Measurements from ENCODE around the gene IPO13. TPM values are rescaled to one million over a fixed set of nuclear protein-coding genes. Genes with fewer than 3 reads are reported as not detected.

The IPO13 gene
- total RNA-seq, 2 experiments from 2014 or later, result 6.3 to 7.4 TPM

GRCh38 chr1:43900386-43900785 lies 46.4 kb upstream of the IPO13 start:
- peaks cover 28% of the 10 kb centered on the region for H3K36me3 ChIP-seq (ENCODE audit: insufficient read depth, low read length)
- no peak for DNase-seq
- H3K27ac Mint-ChIP-seq, result no peak overlapping the region
- ATAC-seq (ENCODE audit: poor library complexity), result no peak
- H3K9me3 ChIP-seq (ENCODE audit: control insufficient read depth in 1 of 2, insufficient read depth in 1 of 2, low read length in 2 of 2), result no peaks in the 10 kb centered on the region
- H3K9me3 Mint-ChIP-seq, result no peaks in the 10 kb centered on the region
- no peak overlapping the region for H3K4me3 Mint-ChIP-seq
- H3K4me1 ChIP-seq (ENCODE audit: insufficient read depth, low read length), result no peaks in the 10 kb centered on the region
- no peak overlapping the region for H3K27ac ChIP-seq (ENCODE audit: low read depth in 1 of 2, low read length in 2 of 2)
- intact Hi-C loops (cut with DNase I, micrococcal nuclease), result no loop called here
- ChIA-PET POLR2A (no interaction called here), CTCF (no interaction called here)
- no peak overlapping the region for H3K4me3 ChIP-seq (ENCODE audit: low read length)
- peaks cover 46% of the 10 kb centered on the region for H3K36me3 Mint-ChIP-seq (ENCODE audit: low read depth)
- H3K4me1 Mint-ChIP-seq (ENCODE audit: low read depth), result no peaks in the 10 kb centered on the region
- H3K27me3 ChIP-seq (ENCODE audit: control insufficient read depth in 1 of 2, insufficient read depth in 2 of 2, low read length in 2 of 2), result no peaks in the 10 kb centered on the region
- no peaks in the 10 kb centered on the region for H3K27me3 Mint-ChIP-seq
- no peak for TF ChIP-seq CTCF (IDR thresholded peaks at IDR 0.05)

- Mint-ChIP-seq H3K4me3 (no peak overlapping the region), H3K27ac (no peak overlapping the region), H3K27me3 (no peaks in the 10 kb centered on the region), H3K36me3 (ENCODE audit: low read depth) (peaks cover 39% of the 10 kb centered on the region), H3K4me1 (ENCODE audit: low read depth) (no peaks in the 10 kb centered on the region), H3K9me3 (no peaks in the 10 kb centered on the region)
- Histone ChIP-seq H3K9me3 (ENCODE audit: control insufficient read depth in 1 of 2, insufficient read depth in 1 of 2, low read length in 2 of 2) (no peaks in the 10 kb centered on the region), H3K4me1 (ENCODE audit: insufficient read depth, low read length) (no peaks in the 10 kb centered on the region), H3K4me3 (ENCODE audit: low read length) (no peak overlapping the region), H3K27ac (ENCODE audit: low read depth in 1 of 2, low read length in 2 of 2) (no peak overlapping the region), H3K36me3 (ENCODE audit: insufficient read depth, low read length) (peaks cover 23% of the 10 kb centered on the region), H3K27me3 (ENCODE audit: control insufficient read depth in 1 of 2, insufficient read depth in 2 of 2, low read length in 2 of 2) (no peaks in the 10 kb centered on the region)
- ChIA-PET CTCF (no interaction called here), POLR2A (no interaction called here)
- ATAC-seq (ENCODE audit: poor library complexity), result no peak
- DNase-seq, result no peak
- intact Hi-C loops (cut with DNase I, micrococcal nuclease), result no loop called here
- no peak for TF ChIP-seq CTCF (IDR thresholded peaks at IDR 0.05)
Observed at GRCh38 chr1:43901196-43901961, 45.4 kb upstream of the IPO13 start.

GRCh38 chr1:43902058-43902831 lies 44.5 kb upstream of the IPO13 start:
- no peak for TF ChIP-seq CTCF (IDR thresholded peaks at IDR 0.05)
- no peaks in the 10 kb centered on the region for H3K4me1 Mint-ChIP-seq (ENCODE audit: low read depth)
- CTCF ChIA-PET, result no interaction called here
- Histone ChIP-seq H3K9me3 (ENCODE audit: control insufficient read depth in 1 of 2, insufficient read depth in 1 of 2, low read length in 2 of 2) (no peaks in the 10 kb centered on the region), H3K4me3 (ENCODE audit: low read length) (no peak overlapping the region), H3K27me3 (ENCODE audit: control insufficient read depth in 1 of 2, insufficient read depth in 2 of 2, low read length in 2 of 2) (no peaks in the 10 kb centered on the region), H3K36me3 (ENCODE audit: insufficient read depth, low read length) (peaks cover 21% of the 10 kb centered on the region), H3K4me1 (ENCODE audit: insufficient read depth, low read length) (no peaks in the 10 kb centered on the region), H3K27ac (ENCODE audit: low read depth in 1 of 2, low read length in 2 of 2) (no peak overlapping the region)
- H3K27me3 Mint-ChIP-seq, result no peaks in the 10 kb centered on the region
- intact Hi-C loops (cut with DNase I, micrococcal nuclease), result no loop called here
- POLR2A ChIA-PET, result no interaction called here
- H3K4me3 Mint-ChIP-seq, result no peak overlapping the region
- no peak for ATAC-seq (ENCODE audit: poor library complexity)
- H3K36me3 Mint-ChIP-seq (ENCODE audit: low read depth), result peaks cover 33% of the 10 kb centered on the region
- DNase-seq, result no peak
- no peaks in the 10 kb centered on the region for H3K9me3 Mint-ChIP-seq
- H3K27ac Mint-ChIP-seq, result no peak overlapping the region

All from CD4-positive, alpha-beta T cell (primary cell).